ENCODE results near the gene RGS11. TPM values are rescaled to one million over a fixed set of nuclear protein-coding genes. Genes with fewer than 3 reads are reported as not detected.

RGS11 gene
- total RNA-seq, 2 experiments from 2014 or later = not detected

GRCh38 chr16:247027-247426 is 28.7 kb downstream of the RGS11 start:
- H3K4me3 Mint-ChIP-seq = no peak overlapping the region
- no peaks in the 10 kb centered on the region for H3K27me3 Mint-ChIP-seq
- ChIA-PET CTCF (no interaction called here), POLR2A (interaction anchor here (0.6 kb wide), 1 partner anchor 158 kb away, joined by 3 read pairs; no protein-coding TSS in a partner anchor)
- intact Hi-C loops (cut with micrococcal nuclease) = no loop called here
- peaks cover 6% of the 10 kb centered on the region for H3K4me1 Mint-ChIP-seq (ENCODE audit: low read depth)
- no peaks in the 10 kb centered on the region for H3K9me3 Mint-ChIP-seq
- ATAC-seq (no peak), DNase-seq (no peak)
- H3K36me3 Mint-ChIP-seq (ENCODE audit: low read depth) = no peaks in the 10 kb centered on the region
- no peak for TF ChIP-seq CTCF (IDR thresholded peaks at IDR 0.05)
- no peak overlapping the region for H3K27ac Mint-ChIP-seq

GRCh38 chr16:245105-245504 is 30.6 kb downstream of the RGS11 start:
- Mint-ChIP-seq H3K27me3 (no peaks in the 10 kb centered on the region), H3K9me3 (no peaks in the 10 kb centered on the region), H3K4me1 (ENCODE audit: low read depth) (peaks cover 13% of the 10 kb centered on the region), H3K36me3 (ENCODE audit: low read depth) (no peaks in the 10 kb centered on the region), H3K27ac (no peak overlapping the region), H3K4me3 (no peak overlapping the region)
- ATAC-seq (no peak), DNase-seq (no peak)
- CTCF ChIA-PET = interaction anchor here (1.3 kb wide), 1 partner anchor 10 kb away, joined by 3 read pairs; no protein-coding TSS in a partner anchor
- intact Hi-C loops (cut with micrococcal nuclease) = no loop called here
- POLR2A ChIA-PET = interaction anchor here (0.9 kb wide), 1 partner anchor 11 kb away, joined by 3 read pairs; no protein-coding TSS in a partner anchor
- TF ChIP-seq CTCF (IDR thresholded peaks at IDR 0.05) = no peak

- no peaks in the 10 kb centered on the region for H3K27me3 Mint-ChIP-seq
- intact Hi-C loops (cut with micrococcal nuclease) = no loop called here
- peaks cover 19% of the 10 kb centered on the region for H3K4me1 Mint-ChIP-seq (ENCODE audit: low read depth)
- no peak overlapping the region for H3K27ac Mint-ChIP-seq
- DNase-seq (no peak), ATAC-seq (no peak)
- ChIA-PET CTCF (no interaction called here), POLR2A (interaction anchor here (0.7 kb wide), 1 partner anchor 8 kb away, joined by 3 read pairs; the partner anchor contains the start of gene FAM234A)
- no peak overlapping the region for H3K4me3 Mint-ChIP-seq
- H3K9me3 Mint-ChIP-seq = no peaks in the 10 kb centered on the region
- no peak for TF ChIP-seq CTCF (IDR thresholded peaks at IDR 0.05)
- no peaks in the 10 kb centered on the region for H3K36me3 Mint-ChIP-seq (ENCODE audit: low read depth)
Observed at GRCh38 chr16:243348-243747, 32.4 kb downstream of the RGS11 start.

GRCh38 chr16:242281-242680 is 33.5 kb downstream of the RGS11 start:
- intact Hi-C loops (cut with micrococcal nuclease) = no loop called here
- H3K9me3 Mint-ChIP-seq = no peaks in the 10 kb centered on the region
- H3K4me1 Mint-ChIP-seq (ENCODE audit: low read depth) = peaks cover 22% of the 10 kb centered on the region
- peaks cover 2% of the 10 kb centered on the region for H3K36me3 Mint-ChIP-seq (ENCODE audit: low read depth)
- ChIA-PET POLR2A (no interaction called here), CTCF (interaction anchor here (1.0 kb wide), 1 partner anchor 11 kb away, joined by 3 read pairs; no protein-coding TSS in a partner anchor)
- DNase-seq (no peak), ATAC-seq (no peak)
- H3K27ac Mint-ChIP-seq = no peak overlapping the region
- TF ChIP-seq CTCF (IDR thresholded peaks at IDR 0.05) = no peak
- H3K4me3 Mint-ChIP-seq = no peak overlapping the region
- no peaks in the 10 kb centered on the region for H3K27me3 Mint-ChIP-seq

GRCh38 chr16:240559-240958 is 35.2 kb downstream of the RGS11 start:
- CTCF ChIA-PET = interaction anchor here (1.4 to 1.8 kb wide), 3 partner anchors 9 to 12 kb away, joined by 4 to 5 read pairs (median 4); no protein-coding TSS in a partner anchor
- Mint-ChIP-seq H3K4me3 (no peak overlapping the region), H3K9me3 (peaks cover under 1% of the 10 kb centered on the region), H3K27me3 (no peaks in the 10 kb centered on the region), H3K27ac (no peak overlapping the region), H3K36me3 (ENCODE audit: low read depth) (peaks cover 5% of the 10 kb centered on the region), H3K4me1 (ENCODE audit: low read depth) (peaks cover 27% of the 10 kb centered on the region)
- no peak for TF ChIP-seq CTCF (IDR thresholded peaks at IDR 0.05)
- DNase-seq = no peak
- POLR2A ChIA-PET = no interaction called here
- intact Hi-C loops (cut with micrococcal nuclease) = no loop called here
- ATAC-seq = no peak
